Calu3 (cell line): ENCODE measurements around the gene HDGF. TPM values are rescaled to one million over a fixed set of nuclear protein-coding genes. Genes with fewer than 3 reads are reported as not detected.

Source experiments
- BruUV-seq: library from RNA; stranded (reverse); fragments of 400-500 nt; replicated peaks from 2 replicates; lab custom pipeline; 2021; lab: Mats Ljungman, UMichigan
- CTCF ChIA-PET: fragments of 300-600 bp; sonication (Branson Sonifier 250); formaldehyde crosslinking; loops from one replicate; lab custom pipeline; 2022; ENCODE audit warnings: antibody characterized with exemption; lab: Charles Lee
- DNase-seq: peaks from one replicate; pipeline ENCODE4 v3.0.0; 2022
- H3K27ac Mint-ChIP-seq: one replicate; pipeline ENCODE4 v1.8.0; 2022; ENCODE audit warnings: mixed read lengths; ENCODE audit not compliant: unreplicated experiment
- H3K27me3 Mint-ChIP-seq: one replicate; pipeline ENCODE4 v1.8.0; 2022; ENCODE audit warnings: mixed read lengths; ENCODE audit not compliant: unreplicated experiment
- H3K36me3 Mint-ChIP-seq: one replicate; pipeline ENCODE4 v1.8.0; 2022; ENCODE audit warnings: mild to moderate bottlenecking, moderate library complexity, mixed read lengths; ENCODE audit not compliant: insufficient read depth, unreplicated experiment
- H3K4me1 Mint-ChIP-seq: one replicate; pipeline ENCODE4 v1.8.0; 2022; ENCODE audit warnings: mild to moderate bottlenecking, low read depth, mixed read lengths; ENCODE audit not compliant: unreplicated experiment
- H3K4me3 Mint-ChIP-seq: one replicate; pipeline ENCODE4 v1.8.0; 2022; ENCODE audit warnings: mild to moderate bottlenecking, low read depth, moderate library complexity, mixed read lengths; ENCODE audit not compliant: unreplicated experiment
- H3K9me3 Mint-ChIP-seq: one replicate; pipeline ENCODE4 v1.8.0; 2022; ENCODE audit warnings: low read depth, mixed read lengths; ENCODE audit not compliant: unreplicated experiment
- CTCF ChIP-seq: fragments of 200-600 bp; IDR thresholded peaks from one replicate; pipeline ENCODE4 v1.8.0; 2022; ENCODE audit warnings: antibody characterized with exemption; ENCODE audit not compliant: unreplicated experiment
- intact Hi-C: fragments of 100-400 bp; cut with micrococcal nuclease; formaldehyde crosslinking; loops from one replicate; pipeline ENCODE4 v1.10.0; 2022; ENCODE audit not compliant: unreplicated experiment
- total RNA-seq: library from RNA; stranded (reverse); gene quantifications from 2 replicates; pipeline ENCODE4 v1.2.3, GENCODE V29; 2022

HDGF gene
- total RNA-seq, 1 experiment from 2014 or later, result 470 TPM

- Mint-ChIP-seq H3K27me3 (no peaks in the 10 kb centered on the region), H3K4me3 (no peak overlapping the region), H3K36me3 (peaks cover under 1% of the 10 kb centered on the region), H3K9me3 (no peaks in the 10 kb centered on the region), H3K27ac (no peak overlapping the region), H3K4me1 (peaks cover 28% of the 10 kb centered on the region)
- peak; percentile 77 for DNase-seq
- CTCF ChIA-PET, result interaction anchor here (0.6 to 5.1 kb wide), 25 partner anchors 14 to 201 kb away, joined by 3 to 199 read pairs (median 8); partner anchors contain the start of genes HAPLN2, HDGF, INSRR and MRPL24
- no TSS peak for BruUV-seq
- TF ChIP-seq CTCF, result peak; percentile 62
- intact Hi-C loops, result loop anchor here (1.0 to 5.0 kb wide), 6 partner anchors 33 to 164 kb away; partner anchors contain the start of genes NTRK1 and PRCC
Measured at GRCh38 chr1:156726549-156727226, 24.8 kb downstream of the HDGF start.

GRCh38 chr1:156725683-156726280 lies 25.7 kb downstream of the HDGF start:
- Mint-ChIP-seq H3K9me3 (no peaks in the 10 kb centered on the region), H3K4me3 (no peak overlapping the region), H3K36me3 (peaks cover 7% of the 10 kb centered on the region), H3K27me3 (no peaks in the 10 kb centered on the region), H3K4me1 (peaks cover 28% of the 10 kb centered on the region), H3K27ac (no peak overlapping the region)
- TF ChIP-seq CTCF, result peak; percentile 91
- DNase-seq, result peak; percentile 94
- CTCF ChIA-PET, result interaction anchor here (0.6 to 5.1 kb wide), 28 partner anchors 8 to 202 kb away, joined by 3 to 199 read pairs (median 8); partner anchors contain the start of genes CRABP2, HAPLN2, HDGF and INSRR
- no TSS peak for BruUV-seq
- intact Hi-C loops, result loop anchor here (1.0 to 5.0 kb wide), 6 partner anchors 32 to 165 kb away; partner anchors contain the start of genes NTRK1 and PRCC

- peaks cover 18% of the 10 kb centered on the region for H3K36me3 Mint-ChIP-seq
- no peak for DNase-seq
- no TSS peak for BruUV-seq
- intact Hi-C loops, result no loop called here
- CTCF ChIA-PET, result interaction anchor here (1.3 kb wide), 1 partner anchor 32 kb away, joined by 4 read pairs; no protein-coding TSS in a partner anchor
- no peaks in the 10 kb centered on the region for H3K27me3 Mint-ChIP-seq
- no peaks in the 10 kb centered on the region for H3K9me3 Mint-ChIP-seq
- no peak for TF ChIP-seq CTCF
- H3K4me1 Mint-ChIP-seq, result peaks cover 17% of the 10 kb centered on the region
- H3K4me3 Mint-ChIP-seq, result no peak overlapping the region
- H3K27ac Mint-ChIP-seq, result no peak overlapping the region
Measured at GRCh38 chr1:156721535-156721934, 29.9 kb downstream of the HDGF start.

GRCh38 chr1:156721131-156721530 lies 30.3 kb downstream of the HDGF start:
- intact Hi-C loops, result no loop called here
- no peak for DNase-seq
- peaks cover 18% of the 10 kb centered on the region for H3K36me3 Mint-ChIP-seq
- CTCF ChIA-PET, result no interaction called here
- no TSS peak for BruUV-seq
- H3K4me1 Mint-ChIP-seq, result peaks cover 17% of the 10 kb centered on the region
- no peaks in the 10 kb centered on the region for H3K27me3 Mint-ChIP-seq
- no peak for TF ChIP-seq CTCF
- H3K27ac Mint-ChIP-seq, result no peak overlapping the region
- H3K9me3 Mint-ChIP-seq, result no peaks in the 10 kb centered on the region
- no peak overlapping the region for H3K4me3 Mint-ChIP-seq
